Thyroid gland (tissue), 4 donors: ENCODE results near the gene IL34.

Experiments
- POLR2A ChIP-seq, 2 donors: fragments of 450-650 bp; IDR thresholded peaks; one replicate each; pipeline ENCODE4 v1.6.1; 2017; ENCODE audit warnings: antibody characterized with exemption in 2 of 2, mild to moderate bottlenecking in 2 of 2, moderate library complexity in 1 of 2
- TF ChIP-seq, protein P1 (sequence below), 6 experiments: fragments of 200-600 bp in 3 of 6; fragments of 450-650 bp in 3 of 6; sonication (generic) in 3 of 6; IDR thresholded peaks; one replicate each; pipeline ENCODE4 v1.5.1; 2016 to 2019; ENCODE audit warnings: antibody characterized with exemption in 6 of 6, mild to moderate bottlenecking in 2 of 6, inconsistent platforms in 1 of 6, moderate library complexity in 1 of 6

DNA sequence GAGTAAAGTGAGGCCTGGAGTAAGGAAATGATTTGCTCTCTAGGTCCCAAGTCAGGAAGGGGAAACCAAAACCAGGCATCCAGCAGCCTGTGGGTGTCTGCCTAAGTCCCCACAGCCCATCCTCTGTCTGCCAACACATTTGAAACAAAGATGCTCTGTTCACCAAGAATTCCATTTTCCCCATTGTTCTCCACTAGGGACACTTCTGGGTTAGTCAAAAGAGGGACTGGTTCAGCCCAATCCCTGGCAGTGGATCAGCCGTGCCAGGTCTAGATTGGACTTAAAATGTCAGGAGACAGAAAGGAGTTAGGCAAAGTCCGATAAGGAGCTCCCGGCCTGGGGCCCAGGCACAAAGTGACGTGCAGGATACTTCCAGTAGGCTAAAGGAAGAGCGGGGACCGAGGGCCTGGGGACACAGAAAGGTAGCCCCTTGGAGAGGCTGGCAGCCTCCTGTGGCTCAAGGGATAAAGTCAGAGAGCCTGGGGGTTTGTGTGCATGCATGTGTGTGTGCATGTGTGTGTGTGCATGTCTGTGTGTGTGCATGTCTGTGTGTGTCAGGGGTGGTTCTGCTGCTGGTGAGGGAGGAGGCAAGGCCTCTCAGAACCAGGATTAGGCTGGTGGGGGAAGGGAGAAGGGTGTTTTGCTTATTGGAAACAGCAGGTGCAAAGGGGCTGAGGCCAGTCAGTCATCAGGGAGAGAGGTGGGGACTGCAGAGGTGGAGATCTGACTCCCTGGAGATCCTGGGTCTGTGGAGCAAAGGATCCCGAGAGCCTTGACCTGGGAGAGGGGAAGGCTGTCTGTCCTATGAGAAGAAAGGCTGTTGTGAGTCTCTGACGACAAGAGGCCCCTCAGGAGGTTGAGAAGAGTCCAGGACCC, 41.7 kb upstream of the IL34 start:
- TF ChIP-seq, protein P1, sequence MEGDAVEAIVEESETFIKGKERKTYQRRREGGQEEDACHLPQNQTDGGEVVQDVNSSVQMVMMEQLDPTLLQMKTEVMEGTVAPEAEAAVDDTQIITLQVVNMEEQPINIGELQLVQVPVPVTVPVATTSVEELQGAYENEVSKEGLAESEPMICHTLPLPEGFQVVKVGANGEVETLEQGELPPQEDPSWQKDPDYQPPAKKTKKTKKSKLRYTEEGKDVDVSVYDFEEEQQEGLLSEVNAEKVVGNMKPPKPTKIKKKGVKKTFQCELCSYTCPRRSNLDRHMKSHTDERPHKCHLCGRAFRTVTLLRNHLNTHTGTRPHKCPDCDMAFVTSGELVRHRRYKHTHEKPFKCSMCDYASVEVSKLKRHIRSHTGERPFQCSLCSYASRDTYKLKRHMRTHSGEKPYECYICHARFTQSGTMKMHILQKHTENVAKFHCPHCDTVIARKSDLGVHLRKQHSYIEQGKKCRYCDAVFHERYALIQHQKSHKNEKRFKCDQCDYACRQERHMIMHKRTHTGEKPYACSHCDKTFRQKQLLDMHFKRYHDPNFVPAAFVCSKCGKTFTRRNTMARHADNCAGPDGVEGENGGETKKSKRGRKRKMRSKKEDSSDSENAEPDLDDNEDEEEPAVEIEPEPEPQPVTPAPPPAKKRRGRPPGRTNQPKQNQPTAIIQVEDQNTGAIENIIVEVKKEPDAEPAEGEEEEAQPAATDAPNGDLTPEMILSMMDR (IDR thresholded peaks at IDR 0.05): no peak
- no peak for TF ChIP-seq POLR2A (IDR thresholded peaks at IDR 0.05)
